Hepatic stellate cell (primary cell): Measurements from ENCODE around the gene KCNH6.

ENCODE experiments used
- DNase-seq: peaks from one replicate; pipeline ENCODE4 v3.0.0; 2011; ENCODE audit warnings: low spot score

The KCNH6 gene

GRCh38 chr17:63533433-63534077 is 10.4 kb downstream of the KCNH6 start:
- no peak for DNase-seq

- no peak for DNase-seq
Measured at GRCh38 chr17:63534078-63534570, 11.0 kb downstream of the KCNH6 start.

GRCh38 chr17:63534816-63535455 is 11.8 kb downstream of the KCNH6 start:
- no peak for DNase-seq

- DNase-seq, result no peak
Measured at GRCh38 chr17:63535640-63536039, 12.5 kb downstream of the KCNH6 start.

GRCh38 chr17:63537001-63537400 is 13.8 kb downstream of the KCNH6 start:
- no peak for DNase-seq

GRCh38 chr17:63537991-63538692 is 15.0 kb downstream of the KCNH6 start:
- no peak for DNase-seq

GRCh38 chr17:63538693-63539595 is 15.8 kb downstream of the KCNH6 start:
- no peak for DNase-seq

GRCh38 chr17:63540590-63540989 is 17.4 kb downstream of the KCNH6 start:
- DNase-seq, result no peak

- DNase-seq, result no peak
Measured at GRCh38 chr17:63542218-63542545, 19.0 kb downstream of the KCNH6 start.

- DNase-seq, result peak; percentile 3
Measured at GRCh38 chr17:63542942-63543821, 20.0 kb downstream of the KCNH6 start.

- peak; percentile 2 for DNase-seq
Measured at GRCh38 chr17:63543822-63544420, 20.8 kb downstream of the KCNH6 start.

- DNase-seq, result peak; percentile 5
Measured at GRCh38 chr17:63544467-63545301, 21.5 kb downstream of the KCNH6 start.

GRCh38 chr17:63546308-63547082 is 23.3 kb downstream of the KCNH6 start:
- DNase-seq, result no peak

- DNase-seq, result no peak
Measured at GRCh38 chr17:63547083-63547523, 23.9 kb downstream of the KCNH6 start.

- no peak for DNase-seq
Measured at GRCh38 chr17:63549289-63549945, 26.3 kb downstream of the KCNH6 start.

- peak; percentile 100 for DNase-seq
Measured at GRCh38 chr17:63549946-63550816, 27.0 kb downstream of the KCNH6 start, which contains the start of gene DCAF7. Gene DCAF7, plus strand, starts transcription at chr17:63550477. Its CDS starts 201 bp downstream, at chr17:63550678.
